ENCODE results near the gene HMGXB3.
"Not testable (repeated sequence)": the region's sequence is repeated elsewhere in the genome, so short reads cannot be mapped to it uniquely, and the experiment has no call there.

The HMGXB3 gene

DNA sequence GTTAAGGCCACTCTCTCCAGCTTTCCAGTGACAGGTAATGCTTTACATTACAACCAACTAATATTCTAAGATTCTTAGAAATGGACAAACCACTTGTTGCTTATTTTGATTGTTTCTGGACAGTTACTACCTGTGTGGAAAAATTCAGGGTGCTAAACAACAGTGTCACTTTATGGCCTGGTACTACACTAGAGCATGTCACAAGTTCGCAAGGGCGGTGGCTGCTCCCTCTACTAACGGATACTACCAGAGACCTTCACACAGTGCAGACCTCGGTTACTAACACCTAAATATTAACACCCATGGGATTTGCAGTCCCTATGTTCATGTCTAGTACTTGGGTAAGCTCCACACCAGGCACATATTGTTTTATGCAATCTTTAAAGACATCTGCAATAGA lies 13.4 kb downstream of the HMGXB3 start:
- in situ Hi-C loops (cut with MboI; ENCODE audit: low pct_unique_long_range_greater_than_20kb, low sequenced_read_pairs) = no loop called here
- no peak for DNase-seq

DNA sequence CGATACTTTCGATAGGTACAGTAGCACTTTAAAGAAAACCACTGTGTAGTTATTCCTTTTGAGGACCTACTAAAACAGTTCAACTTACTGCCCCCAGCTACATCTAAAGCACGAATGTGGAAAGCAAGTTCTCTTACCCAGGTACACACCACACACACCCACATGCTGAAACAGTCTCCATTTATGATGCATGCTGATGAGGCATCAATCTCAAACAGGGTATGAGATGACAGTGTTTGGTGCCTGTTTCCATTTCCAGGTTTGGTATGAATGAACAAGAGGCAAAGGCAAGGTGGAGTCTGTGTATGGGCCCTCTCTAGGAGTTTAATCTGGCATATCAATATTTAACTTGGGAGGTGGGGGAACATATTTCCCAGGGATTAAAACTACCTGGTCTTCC lies 13.9 kb downstream of the HMGXB3 start:
- no peak for DNase-seq

DNA sequence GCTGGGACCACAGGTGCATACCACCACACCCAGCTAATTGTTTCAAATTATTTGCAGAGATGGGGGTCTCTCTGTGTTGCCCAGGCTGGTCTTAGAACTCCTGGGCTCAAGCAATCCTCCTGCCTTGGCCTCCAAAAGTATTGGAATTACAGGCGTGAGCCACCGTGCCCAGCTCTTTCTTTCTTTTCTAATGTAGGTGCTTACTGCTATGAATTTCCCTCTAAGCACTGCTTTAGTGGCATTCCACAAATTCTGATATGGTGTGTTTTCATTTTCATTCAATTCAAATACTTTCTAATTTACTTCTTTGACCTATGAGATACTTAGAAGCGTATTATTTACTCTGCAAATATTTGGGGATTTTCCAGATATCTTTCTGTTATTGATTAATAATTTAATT lies 14.9 kb downstream of the HMGXB3 start:
- no peak for DNase-seq
- in situ Hi-C loops (cut with MboI; ENCODE audit: low pct_unique_long_range_greater_than_20kb, low sequenced_read_pairs) = no loop called here

More for the DNA sequence above, 13.9 kb downstream of the HMGXB3 start:
- in situ Hi-C loops (cut with MboI; ENCODE audit: low pct_unique_long_range_greater_than_20kb, low sequenced_read_pairs) = no loop called here

DNA sequence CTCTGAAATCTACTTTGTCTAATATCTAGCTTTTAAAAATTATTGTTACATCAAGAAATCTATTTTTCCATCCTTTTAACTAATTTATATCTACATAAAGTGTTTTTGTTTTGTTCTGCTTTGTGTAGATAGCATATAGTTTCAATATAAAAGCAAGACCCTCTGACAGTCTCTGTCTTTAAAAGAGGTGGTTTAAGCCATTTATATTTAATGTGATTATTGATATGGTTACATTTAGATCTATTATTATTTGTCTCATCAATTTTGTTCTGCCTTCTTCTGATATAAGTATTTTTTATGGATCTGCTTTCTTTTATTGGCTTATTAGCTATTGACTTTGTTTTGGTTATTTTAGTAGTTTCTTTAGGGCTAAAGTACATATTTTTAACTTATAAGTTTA lies 16.0 kb downstream of the HMGXB3 start:
- in situ Hi-C loops (cut with MboI; ENCODE audit: low pct_unique_long_range_greater_than_20kb, low sequenced_read_pairs) = no loop called here
- DNase-seq = no peak

DNA sequence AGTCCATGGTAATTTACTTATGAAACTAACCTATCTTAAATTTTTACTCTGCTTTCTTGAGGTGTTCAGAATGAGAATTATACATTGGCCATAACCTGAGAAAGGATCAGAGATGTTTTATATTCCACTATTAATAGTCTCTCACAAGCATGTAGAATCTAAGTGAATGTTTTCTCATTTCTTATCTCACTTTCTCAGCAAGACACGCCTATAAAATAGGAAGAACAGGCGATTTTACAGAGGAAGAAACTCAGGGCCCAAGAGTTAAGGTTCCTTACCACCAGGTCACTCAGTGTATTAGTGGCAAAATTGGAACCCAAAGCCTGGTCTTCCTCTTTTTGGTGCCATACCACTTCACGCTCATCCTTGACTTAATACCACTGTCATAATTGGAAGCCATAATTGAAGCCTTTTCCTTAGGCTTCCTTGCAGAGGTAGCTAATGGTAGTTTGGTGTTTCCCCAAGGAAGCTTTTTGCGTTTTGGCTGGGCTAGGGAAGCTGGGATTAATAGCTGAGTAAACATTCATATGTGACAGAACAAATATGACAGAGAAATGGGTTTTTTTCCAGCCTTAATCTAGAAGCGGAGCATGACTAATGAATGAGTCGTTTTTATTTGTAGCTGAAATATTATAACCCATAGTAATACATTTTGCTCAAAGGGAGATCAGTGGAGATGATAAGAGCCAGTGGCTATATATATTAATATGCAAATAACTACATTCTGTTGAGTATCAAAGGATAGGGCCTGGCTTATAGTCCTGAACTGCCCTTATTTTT lies 16.9 kb downstream of the HMGXB3 start:
- no peak for DNase-seq
- in situ Hi-C loops (cut with MboI; ENCODE audit: low pct_unique_long_range_greater_than_20kb, low sequenced_read_pairs) = no loop called here

DNA sequence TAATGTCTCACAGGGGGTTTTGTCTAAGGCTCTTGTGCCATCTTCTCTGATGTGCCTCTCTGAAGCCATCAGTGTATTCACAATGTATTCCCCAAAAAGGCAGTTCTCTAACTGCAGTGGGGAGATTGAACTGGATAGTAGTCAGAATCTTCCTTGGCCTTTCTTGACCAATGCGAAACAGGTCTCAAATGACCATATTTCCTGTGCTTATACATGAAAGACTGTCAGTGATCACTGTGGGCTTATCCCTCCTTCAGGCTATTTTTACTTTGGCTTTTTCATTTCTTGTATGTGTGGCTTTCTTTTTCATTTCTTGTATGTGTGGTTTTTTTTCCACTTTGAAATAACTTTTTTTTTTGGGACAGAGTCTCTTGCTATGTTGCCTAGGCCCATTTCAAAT lies 19.7 kb downstream of the HMGXB3 start:
- in situ Hi-C loops (cut with MboI; ENCODE audit: low pct_unique_long_range_greater_than_20kb, low sequenced_read_pairs) = no loop called here
- DNase-seq = no peak

DNA sequence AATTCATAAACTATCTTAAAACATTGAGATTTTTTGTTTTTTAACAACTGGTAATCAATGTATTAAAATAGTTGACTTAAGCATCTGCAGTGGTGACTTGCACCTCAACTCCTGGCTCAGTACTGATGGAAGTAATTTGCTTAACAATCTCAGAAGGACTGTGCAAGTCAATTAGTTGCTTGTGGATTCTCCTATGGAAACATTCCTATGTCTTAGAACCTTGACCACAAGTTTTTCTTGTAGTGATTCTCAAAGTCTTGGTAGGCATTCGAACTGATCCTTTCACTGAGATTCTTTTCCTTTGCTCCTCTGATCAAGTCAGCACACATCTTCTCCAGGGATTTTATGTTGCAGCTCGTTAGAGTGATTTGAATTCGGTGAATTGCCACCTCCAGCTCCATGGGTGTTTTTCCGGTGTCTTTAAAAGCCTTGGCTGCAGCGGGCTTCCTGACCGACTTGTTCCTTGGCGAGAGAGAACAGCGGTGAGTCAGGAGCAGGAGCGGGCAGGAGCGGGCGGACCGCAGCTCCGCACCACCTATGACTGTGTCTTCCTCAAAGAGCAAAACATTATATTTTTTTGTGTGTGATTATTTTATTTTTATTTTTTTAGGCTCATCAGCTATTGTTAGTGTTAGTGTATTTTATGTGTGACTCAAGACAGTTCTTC lies 21.1 kb downstream of the HMGXB3 start:
- in situ Hi-C loops (cut with MboI; ENCODE audit: low pct_unique_long_range_greater_than_20kb, low sequenced_read_pairs) = no loop called here
- DNase-seq = no peak

DNA sequence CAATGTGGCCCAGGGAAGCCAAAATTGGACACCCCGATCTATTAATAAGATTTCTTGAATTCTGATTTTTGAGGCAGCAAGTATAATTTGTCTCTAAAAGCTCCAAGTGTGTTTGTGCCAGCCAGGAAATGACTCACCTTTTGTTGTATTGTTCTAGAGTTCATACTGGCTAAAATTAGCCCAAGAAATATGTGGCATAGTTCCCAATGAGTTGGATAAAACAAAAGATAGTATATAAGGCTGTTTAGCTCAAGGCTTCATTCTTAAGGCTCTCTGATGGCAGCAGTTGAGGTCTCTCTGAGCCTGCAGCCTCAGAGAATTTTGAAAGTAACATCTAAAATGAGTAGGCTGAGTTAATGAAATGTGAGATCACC lies 21.6 kb downstream of the HMGXB3 start:
- in situ Hi-C loops (cut with MboI; ENCODE audit: low pct_unique_long_range_greater_than_20kb, low sequenced_read_pairs) = no loop called here
- no peak for DNase-seq

DNA sequence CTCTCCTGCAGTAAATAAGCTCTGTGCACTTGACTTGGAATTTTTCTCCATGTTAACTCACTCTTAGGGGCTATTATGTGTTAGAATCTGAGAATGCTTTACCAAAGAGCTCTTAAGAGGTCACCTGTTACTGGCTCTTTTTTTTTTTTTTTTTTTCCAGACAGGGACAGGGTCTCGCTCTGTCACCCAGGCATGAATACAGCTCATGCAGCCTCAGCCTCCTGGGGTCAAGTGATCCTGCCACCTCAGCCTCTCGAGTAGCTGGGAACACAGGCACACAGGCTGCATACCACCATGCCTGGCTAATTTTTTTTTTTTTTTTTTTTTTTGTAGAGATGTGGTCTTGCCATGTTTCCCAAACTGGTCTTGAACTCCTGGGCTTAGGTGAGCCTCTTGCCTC lies 22.1 kb downstream of the HMGXB3 start:
- in situ Hi-C loops (cut with MboI; ENCODE audit: low pct_unique_long_range_greater_than_20kb, low sequenced_read_pairs) = no loop called here
- DNase-seq = no peak

DNA sequence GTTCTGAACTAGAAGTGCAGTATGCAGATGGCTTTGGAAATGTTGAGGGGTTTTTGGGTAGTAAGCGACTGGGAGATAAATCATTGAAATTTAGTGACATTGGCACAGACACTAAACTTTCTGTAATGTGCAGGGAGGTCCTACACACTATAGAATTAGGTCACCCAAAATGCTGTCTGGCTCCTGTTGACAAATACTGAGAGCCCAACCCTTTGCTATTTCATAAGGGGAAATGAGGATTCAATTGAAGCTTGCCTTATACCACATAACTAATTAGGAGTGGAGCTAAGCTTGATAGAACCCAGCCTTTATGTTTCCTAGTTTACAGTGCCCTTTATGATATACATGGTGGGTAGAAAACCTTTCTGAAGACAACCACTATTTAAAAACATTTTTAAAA lies 22.6 kb downstream of the HMGXB3 start:
- in situ Hi-C loops (cut with MboI; ENCODE audit: low pct_unique_long_range_greater_than_20kb, low sequenced_read_pairs) = no loop called here

DNA sequence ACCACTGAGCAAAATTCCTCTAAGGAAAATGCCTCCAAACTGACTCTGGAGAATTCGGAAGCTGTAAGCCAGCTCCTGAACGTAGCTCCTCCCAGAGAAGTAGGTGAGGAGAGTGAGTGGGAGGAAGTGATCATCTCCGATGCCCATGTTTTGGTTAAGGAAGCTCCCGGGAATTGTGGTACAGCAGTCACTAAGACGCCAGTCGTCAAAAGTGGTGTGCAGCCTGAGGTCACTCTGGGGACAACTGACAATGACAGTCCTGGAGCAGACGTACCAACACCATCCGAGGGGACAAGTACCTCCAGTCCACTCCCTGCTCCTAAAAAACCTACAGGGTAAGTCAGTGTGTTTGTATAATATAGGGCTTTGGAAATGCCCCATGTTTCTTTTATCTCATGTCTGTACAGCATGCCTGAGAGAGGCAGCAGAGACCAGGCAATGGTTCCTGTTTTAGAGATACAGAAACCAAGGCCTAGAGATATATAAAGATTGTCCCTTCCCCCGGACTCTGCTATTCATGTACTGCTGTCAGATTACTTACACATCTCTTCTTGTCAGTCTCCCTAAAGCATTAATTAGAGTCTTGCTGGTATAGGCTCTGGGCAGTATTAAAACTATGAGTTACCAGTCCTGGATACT lies 23.9 kb downstream of the HMGXB3 start:
- DNase-seq = peak; percentile 50
- in situ Hi-C loops (cut with MboI; ENCODE audit: low pct_unique_long_range_greater_than_20kb, low sequenced_read_pairs) = no loop called here

More for the DNA sequence above, 22.6 kb downstream of the HMGXB3 start:
- DNase-seq = no peak

DNA sequence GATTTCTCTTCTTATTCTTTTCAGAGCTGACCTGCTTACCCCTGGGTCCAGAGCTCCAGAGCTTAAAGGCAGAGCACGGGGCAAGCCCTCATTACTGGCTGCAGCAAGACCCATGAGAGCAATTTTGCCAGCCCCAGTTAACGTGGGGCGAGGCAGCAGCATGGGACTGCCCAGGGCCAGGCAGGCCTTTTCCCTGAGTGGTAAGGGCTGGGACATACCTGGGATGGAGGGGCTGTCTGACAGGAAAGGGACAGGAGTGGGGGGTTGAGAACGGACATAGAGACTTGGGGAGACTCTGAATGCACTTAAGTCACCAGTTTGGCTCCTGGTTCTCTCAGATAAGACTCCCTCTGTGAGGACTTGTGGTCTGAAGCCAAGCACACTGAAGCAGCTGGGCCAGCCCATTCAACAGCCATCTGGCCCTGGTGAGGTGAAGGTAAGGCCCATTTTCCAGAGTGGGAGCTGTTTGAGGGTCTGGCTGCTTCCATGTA lies 26.2 kb downstream of the HMGXB3 start:
- in situ Hi-C loops (cut with MboI; ENCODE audit: low pct_unique_long_range_greater_than_20kb, low sequenced_read_pairs) = no loop called here
- DNase-seq = no peak

DNA sequence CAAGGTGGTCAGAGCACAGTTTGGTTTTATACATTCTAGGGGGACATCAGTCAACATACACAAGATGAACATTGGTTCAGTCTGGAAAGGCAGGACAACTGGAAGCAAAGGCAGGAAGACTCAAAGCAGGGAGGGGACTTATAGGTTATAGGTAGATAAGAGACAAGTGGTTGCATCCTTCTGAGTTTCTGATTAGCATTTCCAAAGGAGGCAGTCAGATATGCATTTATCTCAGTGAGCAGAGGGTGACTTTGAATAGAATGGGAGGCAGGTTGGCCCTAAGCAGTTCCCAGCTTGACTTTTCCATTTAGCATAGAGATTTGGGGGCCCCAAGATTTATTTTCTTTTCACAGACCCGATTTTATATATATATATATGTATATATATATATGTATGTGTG lies 27.5 kb downstream of the HMGXB3 start:
- DNase-seq; in situ Hi-C loops (cut with MboI; ENCODE audit: low pct_unique_long_range_greater_than_20kb, low sequenced_read_pairs): not testable (repeated sequence)

DNA sequence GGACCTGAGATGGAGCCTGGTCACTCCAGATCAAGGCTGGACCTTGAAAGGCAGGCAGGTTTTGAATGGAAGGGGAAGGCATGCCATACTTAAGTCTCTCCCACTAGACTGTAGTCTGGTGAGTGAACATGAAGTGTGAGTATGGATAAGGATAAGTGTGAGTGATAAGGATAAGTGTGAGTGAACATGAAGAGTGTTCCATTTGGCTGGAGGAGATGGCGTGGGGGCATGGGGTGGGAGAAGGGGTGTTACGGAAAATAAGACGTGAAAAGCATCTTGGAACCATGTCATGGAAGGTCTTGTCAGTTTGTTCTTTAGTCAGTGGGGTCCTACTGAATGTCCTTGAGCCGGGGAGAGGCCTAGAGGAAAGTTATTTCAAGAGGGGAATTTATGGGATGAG lies 32.8 kb downstream of the HMGXB3 start:
- in situ Hi-C loops (cut with MboI; ENCODE audit: low pct_unique_long_range_greater_than_20kb, low sequenced_read_pairs) = no loop called here
- DNase-seq = no peak

DNA sequence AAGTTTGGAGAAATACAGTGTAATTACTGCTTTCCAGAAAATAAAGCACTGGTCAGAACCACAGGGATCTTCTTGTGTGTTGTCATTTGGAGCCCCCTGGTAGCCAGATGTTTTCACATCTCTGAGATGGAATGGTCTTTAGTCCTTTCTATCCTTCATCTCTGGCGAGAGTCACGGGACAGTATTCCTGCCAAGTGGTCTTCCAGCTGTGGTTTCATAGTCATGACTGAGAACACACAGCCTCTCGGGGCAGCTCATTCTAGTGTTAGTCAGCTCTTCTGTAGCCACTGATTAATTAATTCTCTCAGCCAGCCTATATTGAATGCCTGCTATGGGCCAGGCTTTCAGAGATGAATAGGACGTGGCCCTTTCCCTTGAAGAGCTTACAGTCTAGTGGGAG lies 34.1 kb downstream of the HMGXB3 start:
- no peak for DNase-seq
- in situ Hi-C loops (cut with MboI; ENCODE audit: low pct_unique_long_range_greater_than_20kb, low sequenced_read_pairs) = no loop called here

DNA sequence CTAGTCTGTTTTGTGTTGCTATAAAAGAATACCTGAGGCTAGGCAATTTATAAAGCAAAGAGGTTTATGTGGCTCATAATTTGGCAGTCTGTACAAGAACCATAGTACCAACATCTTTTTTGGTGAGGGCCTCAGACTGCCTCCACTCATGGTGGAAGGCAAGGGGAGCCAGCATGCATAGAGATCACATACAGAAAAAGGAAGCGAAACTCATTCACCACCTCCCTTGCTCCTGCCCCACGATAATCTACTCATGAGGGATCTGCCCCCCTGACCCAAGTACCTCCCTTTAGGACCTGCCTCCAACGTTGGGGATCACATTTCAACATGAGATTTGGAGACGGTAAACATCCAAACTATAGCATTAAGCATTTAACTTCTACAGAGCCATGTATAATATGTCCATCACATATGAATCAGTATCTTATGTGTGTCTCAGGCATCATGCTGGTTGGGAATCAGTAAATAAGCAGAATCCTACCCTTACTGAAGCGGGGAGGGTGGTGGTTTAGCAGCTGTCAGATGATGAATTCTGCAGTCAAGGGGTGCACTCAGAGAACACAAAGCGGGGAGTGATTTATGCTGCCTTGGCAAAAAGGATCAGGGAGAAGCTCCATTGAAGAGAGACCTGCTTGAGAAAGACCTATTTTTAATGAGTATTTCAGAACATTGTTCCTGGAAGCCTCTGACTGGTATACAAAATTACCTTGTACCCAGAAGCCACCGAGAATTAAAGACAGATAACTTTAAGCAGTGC lies 34.8 kb downstream of the HMGXB3 start:
- in situ Hi-C loops (cut with MboI; ENCODE audit: low pct_unique_long_range_greater_than_20kb, low sequenced_read_pairs) = no loop called here
- peak; percentile 62 for DNase-seq

DNA sequence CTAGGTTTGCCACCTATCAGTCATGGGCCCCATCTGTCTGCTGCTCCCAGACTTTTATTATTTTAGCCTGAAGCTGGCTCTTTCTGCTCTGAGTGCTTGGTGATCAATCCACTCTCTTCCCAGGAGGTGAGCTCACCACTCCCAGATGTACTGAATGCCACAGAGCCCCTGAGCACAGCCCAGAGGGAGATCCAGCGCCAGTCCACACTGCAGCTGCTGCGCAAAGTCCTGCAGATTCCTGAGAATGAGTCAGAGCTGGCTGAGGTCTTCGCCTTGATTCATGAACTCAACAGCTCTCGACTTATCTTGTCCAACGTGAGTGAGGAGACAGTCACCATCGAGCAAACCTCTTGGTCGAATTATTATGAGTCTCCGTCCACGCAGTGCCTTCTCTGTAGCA lies 36.0 kb downstream of the HMGXB3 start:
- DNase-seq = no peak
- in situ Hi-C loops (cut with MboI; ENCODE audit: low pct_unique_long_range_greater_than_20kb, low sequenced_read_pairs) = no loop called here

DNA sequence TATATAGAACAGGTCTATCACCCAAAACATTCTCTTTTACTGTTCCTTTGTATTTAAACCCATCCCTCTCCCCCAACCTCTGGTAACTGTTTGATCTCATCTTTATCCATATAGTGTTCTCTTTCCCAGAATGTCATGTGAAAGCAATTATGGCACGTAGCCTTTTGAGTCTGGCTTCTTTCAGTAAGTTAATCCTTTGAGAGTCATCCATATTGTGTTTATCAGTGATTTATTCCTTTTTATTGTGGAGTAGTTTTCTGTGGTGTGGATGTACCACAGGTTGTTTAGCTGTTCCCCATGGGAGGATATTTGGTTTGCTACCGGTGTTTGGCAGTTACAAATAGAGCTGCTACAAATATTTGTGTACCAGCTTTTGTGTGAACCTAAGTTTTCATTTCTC lies 38.0 kb downstream of the HMGXB3 start:
- in situ Hi-C loops (cut with MboI; ENCODE audit: low pct_unique_long_range_greater_than_20kb, low sequenced_read_pairs) = no loop called here
- DNase-seq = no peak

DNA sequence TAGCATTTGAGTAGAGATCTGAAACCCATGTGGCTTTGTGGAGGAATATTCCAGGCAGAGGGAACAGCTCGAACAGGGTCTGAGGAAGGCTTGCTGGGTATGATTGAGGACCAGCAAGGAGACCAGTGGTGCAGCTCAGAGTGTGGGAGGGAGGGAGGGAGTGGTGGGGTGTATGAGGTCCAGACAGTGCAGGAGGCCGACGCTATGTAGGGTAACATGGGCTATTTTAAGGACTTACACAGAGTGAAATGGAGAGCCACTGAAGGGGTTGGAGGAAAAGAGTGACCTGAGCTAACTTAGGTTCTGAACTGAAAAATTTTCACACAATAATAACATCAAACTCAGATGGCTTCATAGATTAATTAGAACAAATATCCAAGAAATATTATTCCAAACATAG lies 41.9 kb downstream of the HMGXB3 start:
- no peak for DNase-seq
- in situ Hi-C loops (cut with MboI; ENCODE audit: low pct_unique_long_range_greater_than_20kb, low sequenced_read_pairs) = no loop called here

Measured in KBM-7 (cell line).